GM19193 (cell line): ENCODE measurements around the gene SFT2D1.

Experiments
- POLR2A ChIP-seq: IDR thresholded peaks from 4 replicates; pipeline ENCODE4 v1.6.1; 2011; ENCODE audit not compliant: insufficient read depth, insufficient read length; ENCODE audit errors: extremely low read depth

The SFT2D1 gene

DNA sequence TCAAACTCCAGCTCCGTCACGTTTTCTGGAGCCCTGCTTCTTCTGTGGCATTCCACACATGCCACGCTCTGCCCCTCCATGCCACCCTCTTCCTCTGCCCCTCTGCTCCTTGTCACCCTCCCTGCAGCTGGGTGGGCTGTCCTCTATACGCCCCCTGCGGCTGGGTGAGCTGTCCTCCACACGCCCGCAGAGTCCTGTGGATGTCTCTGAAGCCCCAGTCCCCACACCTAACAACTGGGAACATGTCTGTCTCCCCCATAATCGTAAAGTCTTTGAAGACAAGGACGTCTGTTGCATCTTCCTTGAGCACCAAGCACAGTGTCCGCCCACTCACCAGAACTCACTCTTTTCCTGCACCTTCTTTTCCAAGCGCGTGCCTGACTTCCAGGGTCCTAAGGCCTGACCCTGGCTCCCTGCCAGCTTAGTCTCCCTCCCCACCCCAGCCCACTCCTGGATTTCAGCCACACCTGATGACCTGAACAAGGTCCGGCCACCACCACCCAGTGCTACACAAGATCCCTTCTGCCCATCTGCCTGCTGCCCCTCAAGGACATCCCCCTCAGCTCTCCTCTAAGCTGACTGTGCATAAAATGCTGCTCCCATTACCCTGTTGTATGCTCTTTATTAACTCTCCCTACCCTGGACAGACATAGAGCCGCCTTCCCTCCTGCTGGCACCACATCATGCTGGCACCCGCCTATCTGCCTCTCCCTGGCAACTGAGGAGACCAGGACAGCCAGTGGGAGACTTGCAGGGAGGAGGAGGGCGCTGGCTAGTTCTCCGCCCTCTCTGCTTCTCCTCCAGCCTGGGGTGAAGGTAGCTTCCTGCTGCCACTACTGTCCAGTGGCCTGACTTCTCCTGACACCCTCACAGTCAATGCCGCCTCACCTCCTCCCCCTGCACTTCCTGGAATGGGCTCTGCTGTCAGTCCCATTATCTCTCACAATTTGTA, 23.4 kb downstream of the SFT2D1 start:
- peak; percentile 16 for TF ChIP-seq POLR2A

DNA sequence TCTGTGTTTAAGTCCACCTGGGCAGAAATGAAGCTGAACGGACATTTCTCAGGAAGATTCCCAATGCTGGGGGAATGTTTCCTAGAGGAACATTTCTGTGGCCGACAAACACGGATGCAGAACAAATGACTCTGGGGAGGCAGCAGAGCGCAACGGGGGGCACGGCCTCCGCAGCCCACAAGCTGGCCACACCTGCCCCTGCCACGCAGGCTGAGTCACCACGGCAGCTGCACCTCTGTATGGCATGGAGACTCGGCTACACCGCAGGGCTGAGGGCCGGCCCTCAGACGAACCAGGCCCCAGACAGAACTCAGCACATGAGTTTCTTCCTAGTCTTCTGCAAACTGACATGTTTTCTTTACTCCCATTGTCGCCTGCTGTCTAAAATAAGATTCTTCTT, 24.1 kb downstream of the SFT2D1 start:
- TF ChIP-seq POLR2A, result peak; percentile 14

DNA sequence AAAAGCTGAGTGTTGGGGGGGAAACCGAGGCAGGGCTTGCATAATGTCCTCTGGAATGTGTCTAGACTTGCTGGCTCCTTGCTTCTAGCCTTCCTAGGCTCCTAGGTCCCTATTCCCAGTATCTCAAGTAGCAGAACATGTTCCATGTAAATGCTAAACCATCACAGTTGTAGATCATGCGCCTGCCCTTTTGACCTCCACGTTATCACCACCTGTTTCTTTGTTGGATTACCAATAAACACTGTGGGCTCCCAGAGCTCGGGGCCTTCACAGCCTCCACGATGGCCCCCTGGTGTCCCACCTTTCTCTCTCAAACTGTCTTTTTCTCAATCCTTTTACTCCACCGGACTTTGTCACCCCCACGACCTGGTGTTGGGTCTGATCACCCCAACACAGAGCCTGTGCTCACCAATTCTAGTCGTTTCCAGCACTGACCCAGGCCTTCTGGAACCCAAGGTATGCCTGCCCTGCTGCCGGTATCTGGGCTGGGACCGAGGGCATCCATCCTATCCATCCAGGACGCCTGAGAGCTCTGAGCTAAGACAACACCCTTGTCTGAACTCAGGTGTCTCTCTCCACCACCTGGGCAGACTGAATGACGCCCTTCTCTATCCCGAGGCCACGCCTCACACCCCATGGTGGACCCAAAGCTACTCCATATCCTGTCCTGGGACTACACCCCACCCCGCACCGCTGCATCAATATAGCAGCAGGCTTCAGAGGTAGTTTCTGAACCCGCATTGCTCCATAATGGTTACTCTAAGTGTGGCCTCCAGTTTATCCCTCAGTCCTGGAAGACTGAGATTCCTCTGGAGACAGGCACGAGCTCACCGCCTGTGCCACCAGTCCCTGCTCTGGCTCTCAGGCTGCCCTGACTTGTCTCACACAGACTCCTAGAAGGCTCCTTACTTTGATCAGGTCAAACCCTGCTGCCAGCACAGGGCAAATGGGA, 24.8 kb downstream of the SFT2D1 start:
- no peak for TF ChIP-seq POLR2A

DNA sequence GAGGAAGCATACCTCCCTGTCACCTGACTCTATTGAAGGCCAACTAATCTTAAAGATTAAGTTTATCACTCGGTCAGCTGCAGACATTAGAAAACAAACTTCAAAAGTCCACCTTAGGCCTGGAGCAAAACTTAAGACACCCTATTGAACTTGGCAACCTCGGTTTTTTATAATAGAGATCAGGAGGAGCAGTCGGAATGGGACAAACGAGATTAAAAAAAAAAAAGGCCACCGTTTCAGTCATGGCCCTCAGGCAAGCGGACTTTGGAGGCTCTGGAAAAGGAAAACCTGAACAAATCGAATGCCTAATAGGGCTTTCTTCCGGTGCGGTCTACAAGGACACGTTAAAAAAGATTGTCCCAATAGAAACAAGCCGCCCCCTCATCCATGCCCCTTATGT, 26.9 kb downstream of the SFT2D1 start:
- TF ChIP-seq POLR2A, result no peak

DNA sequence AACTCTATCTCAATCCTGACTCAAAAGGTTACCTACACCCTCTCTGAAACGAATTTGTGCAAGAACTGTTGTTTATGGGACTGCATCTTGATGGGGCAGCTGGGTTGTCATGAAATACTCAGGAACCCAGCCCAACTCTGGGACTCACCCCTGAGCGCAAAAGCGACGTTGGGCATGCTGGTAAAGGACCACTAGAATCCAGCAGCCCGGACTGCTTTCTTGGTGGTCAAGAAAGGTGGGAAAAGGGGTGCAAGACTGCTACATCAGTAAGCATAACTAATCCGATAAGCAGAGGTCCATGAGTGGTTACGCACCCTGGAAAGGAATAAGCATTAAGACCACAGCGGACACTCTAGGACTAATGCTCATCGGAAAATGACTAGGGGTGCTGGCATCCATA, 27.9 kb downstream of the SFT2D1 start:
- no peak for TF ChIP-seq POLR2A

DNA sequence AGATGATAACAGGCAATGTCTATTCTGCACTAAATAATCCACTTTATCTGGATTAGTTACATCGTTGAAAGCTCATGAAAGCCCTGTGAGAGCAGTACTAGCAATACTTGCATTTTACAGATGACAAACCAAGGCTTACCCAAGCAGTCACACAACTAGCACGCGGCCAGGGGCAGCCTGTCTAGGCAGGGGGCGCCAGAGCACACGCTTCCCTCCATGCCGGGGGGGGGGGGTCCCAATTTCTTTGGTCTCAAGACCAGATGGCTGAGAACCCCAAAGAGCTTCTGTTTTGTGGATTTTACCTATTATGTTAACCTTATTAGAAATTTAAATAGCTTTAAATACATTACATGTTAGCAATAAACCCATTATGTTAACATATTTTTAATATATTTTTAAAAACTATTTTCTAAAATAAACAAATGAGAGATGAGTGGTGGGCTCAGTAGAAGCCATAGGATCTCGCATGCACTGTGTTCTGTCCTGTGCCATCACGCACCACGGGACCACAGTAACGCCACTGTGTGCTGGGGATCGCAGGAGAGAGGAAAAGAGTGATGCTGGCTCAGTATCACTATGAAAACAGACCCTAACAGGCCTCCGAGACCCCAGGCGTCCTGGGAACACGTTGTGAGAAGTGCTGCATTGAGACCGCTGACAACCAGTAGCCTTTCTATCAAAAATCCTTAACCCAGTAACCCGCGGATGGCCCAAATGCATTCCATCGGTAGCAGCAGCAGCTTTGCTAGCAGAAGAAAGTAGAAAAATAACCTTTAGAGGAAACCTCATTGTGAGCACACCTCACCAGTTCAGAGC, 28.9 kb downstream of the SFT2D1 start:
- TF ChIP-seq POLR2A, result no peak

DNA sequence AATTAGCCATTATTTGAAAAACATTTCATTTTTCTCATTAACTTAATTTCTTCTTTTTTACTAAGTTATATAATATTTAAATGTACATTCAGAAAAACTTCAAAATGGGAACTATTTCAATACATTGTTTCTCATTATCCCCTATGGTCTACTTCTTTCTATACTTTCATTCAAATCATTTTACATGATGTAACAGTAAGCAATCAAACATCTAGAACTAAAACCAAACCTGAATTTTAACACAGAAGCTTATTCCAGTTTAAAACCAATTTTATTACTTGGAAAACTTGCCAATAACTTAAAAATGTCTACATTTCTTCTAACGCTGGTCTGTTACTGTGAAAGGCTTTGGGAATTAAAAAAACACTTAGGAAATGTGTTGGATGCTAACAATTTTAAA, 29.5 kb downstream of the SFT2D1 start:
- TF ChIP-seq POLR2A, result no peak

DNA sequence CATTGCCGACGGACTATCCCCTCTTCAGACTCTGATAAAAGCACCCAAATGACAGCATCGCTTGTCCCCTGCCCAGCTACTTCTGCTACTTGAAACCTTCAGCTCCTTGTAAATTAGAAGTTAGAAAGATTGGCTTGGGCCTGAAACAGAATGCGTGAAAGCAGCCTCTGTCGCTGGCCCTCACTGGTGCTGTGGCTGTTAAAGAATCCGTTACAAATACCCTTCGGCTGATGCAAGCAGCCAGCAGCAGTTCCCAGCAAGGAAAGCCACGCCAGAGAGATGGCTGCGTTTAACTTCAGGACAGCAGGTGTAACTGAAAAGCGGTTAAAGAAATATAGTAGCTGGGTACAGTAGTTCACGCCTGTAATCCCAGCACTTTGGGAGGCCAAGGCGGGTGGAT, 31.7 kb downstream of the SFT2D1 start:
- no peak for TF ChIP-seq POLR2A

DNA sequence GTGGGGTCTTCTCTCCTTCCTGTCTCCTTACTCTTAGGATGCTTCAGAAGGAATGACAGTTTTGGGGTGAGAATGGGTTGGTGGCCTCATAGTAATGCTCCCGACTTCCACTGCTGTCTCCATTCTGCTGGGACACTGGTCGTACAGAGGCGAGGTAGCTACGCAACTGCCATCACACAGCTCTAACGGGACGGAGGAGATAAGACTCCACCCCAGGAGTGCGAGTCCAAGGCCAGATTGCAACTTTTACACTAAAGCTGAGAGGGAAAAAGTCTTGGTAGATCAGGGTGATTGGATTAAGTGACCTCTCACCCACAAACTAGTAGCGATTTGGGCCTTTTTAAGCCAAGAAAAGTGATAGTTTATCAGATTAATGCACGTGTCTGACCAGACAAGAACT, 32.4 kb downstream of the SFT2D1 start:
- no peak for TF ChIP-seq POLR2A

DNA sequence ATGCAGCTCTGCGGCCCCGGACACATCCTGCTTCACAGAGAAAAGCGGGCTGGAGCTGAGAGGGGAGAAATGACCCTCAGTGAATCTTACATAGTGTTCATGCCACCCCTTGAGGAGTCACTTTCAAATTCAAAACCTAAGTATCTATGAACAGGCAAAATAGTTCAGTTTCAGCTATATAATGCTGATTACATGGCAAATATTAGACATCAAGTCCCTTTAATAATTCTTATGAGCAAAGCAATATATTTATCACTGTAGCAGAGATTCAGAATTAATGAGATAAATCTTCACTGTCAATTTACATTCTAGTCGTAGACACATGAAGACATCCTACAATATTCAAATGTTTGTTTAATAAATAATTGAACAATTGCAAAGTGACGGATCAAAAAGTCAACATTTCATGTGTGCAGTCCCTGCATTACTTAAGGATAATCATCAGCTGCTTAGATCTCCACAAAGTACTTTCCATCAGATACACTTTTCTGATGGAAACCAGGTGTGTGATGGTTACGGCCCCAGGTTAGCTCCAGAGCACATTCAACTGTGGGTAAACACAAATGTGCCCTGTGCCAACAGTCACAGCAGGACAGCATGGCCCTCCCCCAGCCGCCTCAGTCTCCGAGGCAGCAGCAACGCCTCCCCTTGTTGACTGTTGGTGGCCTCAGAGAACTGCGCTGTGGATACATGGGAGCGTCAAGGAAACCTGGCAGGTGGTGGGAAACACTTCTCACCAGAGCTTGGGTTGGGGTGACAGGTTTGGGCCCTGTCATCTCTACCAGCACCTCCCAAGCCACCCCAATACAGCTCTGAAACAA, 33.4 kb downstream of the SFT2D1 start:
- TF ChIP-seq POLR2A, result no peak

DNA sequence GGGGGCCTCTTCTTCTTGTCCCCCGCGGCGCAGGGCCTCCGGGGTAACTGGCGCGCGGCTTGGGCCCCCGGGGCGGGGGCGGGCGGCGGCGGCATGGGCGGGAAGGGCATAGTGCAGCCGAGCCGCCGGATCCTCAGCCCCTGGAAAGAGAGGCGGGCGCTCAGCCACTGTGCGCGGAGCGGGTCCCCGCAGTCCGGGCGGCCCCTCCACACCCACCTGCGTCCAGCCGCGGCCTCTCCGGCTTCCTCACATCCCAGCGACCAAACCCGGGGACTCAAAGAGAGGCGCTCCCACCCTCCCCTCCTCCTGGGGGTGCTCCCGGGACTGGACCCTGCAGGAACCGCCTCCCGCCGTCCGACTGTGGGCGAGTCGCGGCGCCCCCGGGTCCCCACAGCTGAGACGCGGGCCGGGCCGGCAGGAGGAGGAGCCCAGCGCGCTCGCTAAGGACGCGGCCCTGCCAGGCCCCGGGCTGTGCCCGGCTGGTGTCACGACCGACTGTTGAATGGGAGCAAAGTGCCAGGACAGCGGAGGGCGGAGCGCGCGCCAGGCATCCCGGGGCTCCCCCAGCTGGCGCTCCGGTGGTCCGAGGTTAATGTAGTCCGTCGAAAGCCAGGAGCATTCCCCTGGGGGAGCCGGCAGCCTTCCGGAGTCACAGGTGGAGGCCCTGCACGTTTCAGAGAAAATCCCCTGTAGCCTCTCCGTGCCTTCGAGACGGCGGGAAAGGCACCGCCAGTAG, 34.1 kb downstream of the SFT2D1 start, which contains the start of gene PRR18:
Gene PRR18, minus strand, starts transcription at position 360 of the 736 bp plus-strand sequence. Its CDS starts 250 bp downstream, at position 110.
- TF ChIP-seq POLR2A, result no peak

DNA sequence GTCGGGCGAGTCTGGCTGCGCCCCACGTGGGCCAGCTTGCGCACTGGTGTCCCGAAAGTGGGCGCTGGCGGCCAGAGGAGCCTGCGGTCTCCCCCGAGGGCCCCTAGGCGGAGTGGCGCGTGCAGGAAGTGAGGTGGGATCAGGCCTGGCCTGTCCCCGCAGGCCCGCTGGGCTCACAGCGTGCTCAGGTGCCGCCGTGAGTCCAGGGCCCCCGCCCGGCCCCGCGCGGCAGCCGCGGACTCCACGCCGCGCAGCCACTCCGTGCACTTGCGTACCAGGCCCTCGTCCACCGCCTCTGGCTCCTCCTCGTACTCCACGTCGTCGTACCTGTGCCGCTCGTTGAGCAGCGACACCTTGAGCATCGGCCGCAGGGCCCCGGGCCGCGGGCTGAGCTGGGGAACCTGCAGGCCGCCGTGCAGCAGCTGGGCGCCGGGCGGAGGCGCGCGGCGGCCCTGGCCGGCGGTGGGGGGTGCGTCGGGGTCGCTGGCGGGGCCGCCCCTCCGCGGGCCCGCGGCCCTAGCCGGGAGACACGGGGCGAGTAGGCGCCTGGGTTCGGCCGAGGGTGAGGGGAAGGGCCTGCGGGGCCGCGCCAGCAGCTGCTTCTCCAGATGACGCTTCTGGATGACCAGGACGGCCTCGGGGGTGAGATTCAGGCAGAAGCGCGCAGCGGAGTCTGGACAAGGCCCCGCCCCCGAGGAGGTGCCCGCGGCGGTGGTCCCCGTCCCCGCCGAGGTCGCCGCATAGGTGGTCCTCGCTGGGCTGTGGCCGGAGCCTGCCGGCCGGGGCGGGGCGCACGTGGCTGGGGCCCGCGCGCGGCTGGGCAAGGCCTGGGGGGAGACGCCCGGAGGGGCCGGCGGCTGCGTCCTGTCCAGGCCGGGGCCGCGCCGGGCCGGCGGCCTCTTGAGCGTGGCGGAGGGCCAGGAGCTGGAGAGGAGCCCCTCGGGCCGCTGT, 35.0 kb downstream of the SFT2D1 start:
- TF ChIP-seq POLR2A, result no peak
